ENCODE measurements around the gene ABHD17A.

ABHD17A gene

GRCh38 chr19:1861599-1862031 is 23.7 kb downstream of the ABHD17A start:
- Histone ChIP-seq H3K36me3 (ENCODE audit: control insufficient read depth, insufficient read depth, low read length, severe bottlenecking) (no peaks in the 10 kb centered on the region), H3K9me3 (ENCODE audit: control insufficient read depth, low read length) (no peaks in the 10 kb centered on the region), H3K4me1 (ENCODE audit: control insufficient read depth, insufficient read depth, low read length) (peaks cover 26% of the 10 kb centered on the region), H3K4me3 (ENCODE audit: low read length) (peak overlapping the region; percentile 86), H3K9ac (ENCODE audit: low read length) (peak overlapping the region; percentile 83), H3K27me3 (replicated peaks; ENCODE audit: control insufficient read depth, insufficient read depth, low read length) (no peaks in the 10 kb centered on the region)
- peak; percentile 52 for DNase-seq (ENCODE audit: low read depth)

GRCh38 chr19:1860821-1861598 is 24.3 kb downstream of the ABHD17A start:
- Histone ChIP-seq H3K36me3 (ENCODE audit: control insufficient read depth, insufficient read depth, low read length, severe bottlenecking) (no peaks in the 10 kb centered on the region), H3K4me3 (ENCODE audit: low read length) (peak overlapping the region; percentile 86), H3K9ac (ENCODE audit: low read length) (peak overlapping the region; percentile 83), H3K27me3 (replicated peaks; ENCODE audit: control insufficient read depth, insufficient read depth, low read length) (no peaks in the 10 kb centered on the region), H3K9me3 (ENCODE audit: control insufficient read depth, low read length) (no peaks in the 10 kb centered on the region), H3K4me1 (ENCODE audit: control insufficient read depth, insufficient read depth, low read length) (peaks cover 32% of the 10 kb centered on the region)
- DNase-seq (ENCODE audit: low read depth), result no peak

DNA sequence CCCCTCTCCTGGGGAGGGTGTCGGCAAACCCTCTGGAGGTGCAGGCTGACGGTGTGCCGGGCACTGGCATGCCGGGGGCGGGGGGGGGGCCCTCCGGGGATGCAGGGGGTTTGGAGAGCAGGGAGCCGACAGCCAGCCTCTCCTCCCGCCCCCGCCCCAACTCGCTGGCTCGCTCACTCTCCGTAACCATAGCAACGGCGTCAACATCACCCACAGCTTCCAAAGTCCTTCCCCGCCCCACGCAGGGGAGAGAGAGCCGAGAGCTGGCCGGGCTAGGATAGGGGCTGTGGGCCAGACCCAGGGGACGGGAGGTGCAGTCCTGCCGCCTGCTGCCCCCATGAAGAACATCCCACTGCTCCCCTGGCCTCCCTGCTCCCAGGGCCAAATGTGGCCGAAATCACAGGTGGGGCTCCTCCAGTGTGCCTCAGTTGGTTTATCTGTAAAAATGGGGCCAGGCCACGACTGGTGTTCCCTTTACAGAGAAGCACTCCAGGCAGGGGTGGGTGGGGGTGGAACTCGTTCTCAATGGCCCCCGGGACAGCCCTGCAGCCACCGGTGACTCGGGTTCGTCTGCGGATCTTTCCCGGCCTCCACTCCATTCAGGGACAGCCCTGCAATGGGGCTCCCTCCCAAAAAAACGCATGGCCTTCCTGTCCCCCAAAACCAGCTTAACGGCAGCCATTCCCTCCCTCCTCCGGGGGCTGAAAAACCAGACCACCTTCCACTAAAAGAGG is 25.1 kb downstream of the ABHD17A start:
- Histone ChIP-seq H3K36me3 (ENCODE audit: control insufficient read depth, insufficient read depth, low read length, severe bottlenecking) (no peaks in the 10 kb centered on the region), H3K27me3 (replicated peaks; ENCODE audit: control insufficient read depth, insufficient read depth, low read length) (no peaks in the 10 kb centered on the region), H3K9ac (ENCODE audit: low read length) (peak overlapping the region; percentile 51), H3K4me1 (ENCODE audit: control insufficient read depth, insufficient read depth, low read length) (peaks cover 39% of the 10 kb centered on the region), H3K4me3 (ENCODE audit: low read length) (peak overlapping the region; percentile 86), H3K9me3 (ENCODE audit: control insufficient read depth, low read length) (no peaks in the 10 kb centered on the region)
- peak; percentile 90 for DNase-seq (ENCODE audit: low read depth)

GRCh38 chr19:1859331-1859781 is 25.9 kb downstream of the ABHD17A start:
- DNase-seq (ENCODE audit: low read depth), result no peak
- Histone ChIP-seq H3K4me1 (ENCODE audit: control insufficient read depth, insufficient read depth, low read length) (peaks cover 41% of the 10 kb centered on the region), H3K36me3 (ENCODE audit: control insufficient read depth, insufficient read depth, low read length, severe bottlenecking) (no peaks in the 10 kb centered on the region), H3K9ac (ENCODE audit: low read length) (no peak overlapping the region), H3K9me3 (ENCODE audit: control insufficient read depth, low read length) (no peaks in the 10 kb centered on the region), H3K27me3 (replicated peaks; ENCODE audit: control insufficient read depth, insufficient read depth, low read length) (no peaks in the 10 kb centered on the region), H3K4me3 (ENCODE audit: low read length) (no peak overlapping the region)

GRCh38 chr19:1858412-1859081 is 26.7 kb downstream of the ABHD17A start:
- Histone ChIP-seq H3K36me3 (ENCODE audit: control insufficient read depth, insufficient read depth, low read length, severe bottlenecking) (no peaks in the 10 kb centered on the region), H3K27me3 (replicated peaks; ENCODE audit: control insufficient read depth, insufficient read depth, low read length) (no peaks in the 10 kb centered on the region), H3K9ac (ENCODE audit: low read length) (no peak overlapping the region), H3K4me3 (ENCODE audit: low read length) (no peak overlapping the region), H3K9me3 (ENCODE audit: control insufficient read depth, low read length) (no peaks in the 10 kb centered on the region), H3K4me1 (ENCODE audit: control insufficient read depth, insufficient read depth, low read length) (peaks cover 41% of the 10 kb centered on the region)
- no peak for DNase-seq (ENCODE audit: low read depth)

DNA sequence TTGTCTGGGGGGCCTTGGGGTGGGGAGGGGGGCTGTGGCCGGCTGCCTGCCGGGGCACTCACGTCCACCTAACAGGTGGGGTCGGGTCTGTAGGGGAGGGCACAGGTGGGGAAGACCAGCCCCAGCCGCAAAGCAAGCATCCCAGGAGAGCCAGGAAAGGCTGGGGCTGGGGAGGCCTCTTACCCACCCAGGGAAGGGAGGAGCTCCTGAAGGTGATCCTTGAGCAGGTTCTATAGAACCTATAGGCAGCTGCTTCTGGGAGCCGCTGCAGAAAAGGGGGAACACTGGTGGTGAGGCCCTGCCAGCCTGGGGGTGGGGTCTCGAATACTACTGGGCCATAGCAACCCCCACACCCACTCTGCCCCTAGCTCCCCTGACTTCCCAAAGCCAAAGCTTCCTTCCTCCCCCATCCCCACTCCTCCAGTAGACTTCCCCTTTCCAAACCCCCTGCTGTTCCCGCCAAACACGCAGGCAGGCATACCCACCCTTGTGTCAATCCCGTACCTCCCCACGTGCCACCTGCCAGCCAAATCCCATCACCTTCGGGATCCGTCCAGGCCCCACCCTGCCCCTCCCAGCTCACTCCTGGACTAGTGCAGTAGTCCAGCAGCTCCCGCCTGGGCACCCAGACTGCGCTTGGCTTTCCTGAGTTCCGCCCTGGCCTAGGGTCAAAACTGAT is 27.5 kb downstream of the ABHD17A start:
- peaks cover 41% of the 10 kb centered on the region for H3K4me1 ChIP-seq (ENCODE audit: control insufficient read depth, insufficient read depth, low read length)
- no peak for DNase-seq (ENCODE audit: low read depth)

GRCh38 chr19:1856698-1857603 is 28.3 kb downstream of the ABHD17A start:
- Histone ChIP-seq H3K4me1 (ENCODE audit: control insufficient read depth, insufficient read depth, low read length) (peaks cover 41% of the 10 kb centered on the region), H3K27me3 (replicated peaks; ENCODE audit: control insufficient read depth, insufficient read depth, low read length) (no peaks in the 10 kb centered on the region), H3K4me3 (ENCODE audit: low read length) (peak overlapping the region; percentile 66), H3K9ac (ENCODE audit: low read length) (peak overlapping the region; percentile 78), H3K36me3 (ENCODE audit: control insufficient read depth, insufficient read depth, low read length, severe bottlenecking) (no peaks in the 10 kb centered on the region), H3K9me3 (ENCODE audit: control insufficient read depth, low read length) (no peaks in the 10 kb centered on the region)
- peak; percentile 80 for DNase-seq (ENCODE audit: low read depth)

More for the DNA sequence above, 27.5 kb downstream of the ABHD17A start:
- Histone ChIP-seq H3K9ac (ENCODE audit: low read length) (peak overlapping the region; percentile 56), H3K27me3 (replicated peaks; ENCODE audit: control insufficient read depth, insufficient read depth, low read length) (no peaks in the 10 kb centered on the region), H3K9me3 (ENCODE audit: control insufficient read depth, low read length) (no peaks in the 10 kb centered on the region), H3K4me3 (ENCODE audit: low read length) (no peak overlapping the region), H3K36me3 (ENCODE audit: control insufficient read depth, insufficient read depth, low read length, severe bottlenecking) (no peaks in the 10 kb centered on the region)

- no peak for DNase-seq (ENCODE audit: low read depth)
- peaks cover 39% of the 10 kb centered on the region for H3K4me1 ChIP-seq (ENCODE audit: control insufficient read depth, insufficient read depth, low read length)
- peak overlapping the region; percentile 78 for H3K9ac ChIP-seq (ENCODE audit: low read length)
- no peaks in the 10 kb centered on the region for H3K27me3 ChIP-seq (replicated peaks; ENCODE audit: control insufficient read depth, insufficient read depth, low read length)
- H3K4me3 ChIP-seq (ENCODE audit: low read length), result peak overlapping the region; percentile 66
- no peaks in the 10 kb centered on the region for H3K9me3 ChIP-seq (ENCODE audit: control insufficient read depth, low read length)
- no peaks in the 10 kb centered on the region for H3K36me3 ChIP-seq (ENCODE audit: control insufficient read depth, insufficient read depth, low read length, severe bottlenecking)
Observed at GRCh38 chr19:1856345-1856697, 29.0 kb downstream of the ABHD17A start.

DNA sequence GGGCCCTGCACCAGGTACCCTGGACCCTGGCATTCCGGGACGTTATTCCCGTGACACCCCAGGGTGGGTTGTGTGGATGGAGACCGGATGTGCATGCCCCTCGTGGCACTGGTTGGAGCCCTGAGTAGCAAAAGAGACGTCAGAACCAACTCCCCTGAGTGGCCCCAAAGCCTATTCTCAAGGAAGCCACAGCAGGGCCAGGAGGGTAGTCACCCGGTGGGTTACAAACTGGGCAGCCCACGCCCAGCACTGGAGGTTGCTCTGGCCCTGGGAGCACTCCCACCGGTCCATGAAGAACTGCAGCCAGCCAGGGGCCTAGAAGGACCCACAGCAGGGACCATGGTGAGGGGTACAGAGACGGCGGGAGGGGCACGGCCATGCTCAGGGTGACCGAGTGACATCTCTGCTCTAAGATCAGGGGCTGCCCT is 29.5 kb downstream of the ABHD17A start:
- peak overlapping the region; percentile 78 for H3K9ac ChIP-seq (ENCODE audit: low read length)
- peaks cover 34% of the 10 kb centered on the region for H3K4me1 ChIP-seq (ENCODE audit: control insufficient read depth, insufficient read depth, low read length)
- peak overlapping the region; percentile 66 for H3K4me3 ChIP-seq (ENCODE audit: low read length)
- no peaks in the 10 kb centered on the region for H3K27me3 ChIP-seq (replicated peaks; ENCODE audit: control insufficient read depth, insufficient read depth, low read length)
- H3K9me3 ChIP-seq (ENCODE audit: control insufficient read depth, low read length), result no peaks in the 10 kb centered on the region
- DNase-seq (ENCODE audit: low read depth), result peak; percentile 47
- no peaks in the 10 kb centered on the region for H3K36me3 ChIP-seq (ENCODE audit: control insufficient read depth, insufficient read depth, low read length, severe bottlenecking)

All from adipocyte (in vitro differentiated cells).